Renal cortex interstitium (tissue), 11 donors: ENCODE results near the gene HAVCR1. TPM values are rescaled to one million over a fixed set of nuclear protein-coding genes. Genes with fewer than 3 reads are reported as not detected.
"Not testable (repeated sequence)": the region's sequence is repeated elsewhere in the genome, so short reads cannot be mapped to it uniquely, and the experiment has no call there.

Experiments used
- DNase-seq, 11 donors: peaks; one replicate each; pipeline ENCODE4 v3.0.0-alpha.2; 2013; ENCODE audit warnings: low read depth in 9 of 11, low spot score in 4 of 11; ENCODE audit errors: extremely low read depth in 1 of 11
- polyA plus RNA-seq, 3 donors: library from polyadenylated mRNA; unstranded; fragments of 120-200 nt; gene quantifications; one replicate each; pipeline ENCODE4 v1.2.1, GENCODE V29; 2013; ENCODE audit not compliant: insufficient read length in 3 of 3

The HAVCR1 gene
- polyA plus RNA-seq, 3 donors = 0.72 to 7.0 (median 2.8) TPM

GRCh38 chr5:157057459-157058370, 1.2 kb downstream of the HAVCR1 start:
- DNase-seq = no peak

GRCh38 chr5:157056848-157057247, 2.1 kb downstream of the HAVCR1 start:
- not testable (repeated sequence) for DNase-seq

GRCh38 chr5:157051604-157052245, 7.2 kb downstream of the HAVCR1 start:
- DNase-seq = no peak

- DNase-seq = no peak
Observed at GRCh38 chr5:157050050-157050449, 8.9 kb downstream of the HAVCR1 start.

GRCh38 chr5:157049605-157050004, 9.3 kb downstream of the HAVCR1 start:
- no peak for DNase-seq

- DNase-seq = no peak
Observed at GRCh38 chr5:157047898-157048297, 11.0 kb downstream of the HAVCR1 start.

GRCh38 chr5:157047016-157047415, 11.9 kb downstream of the HAVCR1 start:
- not testable (repeated sequence) for DNase-seq

- no peak for DNase-seq
Observed at GRCh38 chr5:157046041-157046440, 12.9 kb downstream of the HAVCR1 start.

GRCh38 chr5:157045601-157046000, 13.3 kb downstream of the HAVCR1 start:
- no peak for DNase-seq

GRCh38 chr5:157038568-157039187, 20.2 kb downstream of the HAVCR1 start:
- no peak for DNase-seq

GRCh38 chr5:157034106-157035072, 24.5 kb downstream of the HAVCR1 start:
- DNase-seq = not testable (repeated sequence)

GRCh38 chr5:157033071-157033583, 25.8 kb downstream of the HAVCR1 start:
- DNase-seq = no peak

- no peak for DNase-seq
Observed at GRCh38 chr5:157030692-157031091, 28.2 kb downstream of the HAVCR1 start.

GRCh38 chr5:157029457-157029856, 29.5 kb downstream of the HAVCR1 start:
- no peak for DNase-seq

GRCh38 chr5:157027663-157028062, 31.3 kb downstream of the HAVCR1 start:
- not testable (repeated sequence) for DNase-seq

GRCh38 chr5:157026789-157027424, 32.0 kb downstream of the HAVCR1 start:
- DNase-seq = peak in 1 of 11 donors; percentile 17

GRCh38 chr5:157025093-157025698, 33.7 kb downstream of the HAVCR1 start:
- DNase-seq = no peak
